NCI-H69 (cell line): ENCODE data around the gene TRIM62.
"Not testable (repeated sequence)": the region's sequence is repeated elsewhere in the genome, so short reads cannot be mapped to it uniquely, and the experiment has no call there.

Experiments
- DNase-seq: peaks from one replicate; lab custom pipeline; 2025; lab: John Stamatoyannopoulos, UW

TRIM62 gene

GRCh38 chr1:33132549-33132948, 49.3 kb downstream of the TRIM62 start:
- DNase-seq, result no peak

- DNase-seq, result no peak
These were observed 50.7 kb downstream of the TRIM62 start for GRCh38 chr1:33131191-33131590.

- DNase-seq, result no peak
These were observed 51.5 kb downstream of the TRIM62 start for GRCh38 chr1:33130297-33130696.

GRCh38 chr1:33128781-33129180, 53.1 kb downstream of the TRIM62 start:
- no peak for DNase-seq

GRCh38 chr1:33127001-33127823, 54.6 kb downstream of the TRIM62 start:
- DNase-seq, result peak; percentile 98

- no peak for DNase-seq
These were observed 55.3 kb downstream of the TRIM62 start for GRCh38 chr1:33126411-33127000.

GRCh38 chr1:33124647-33125046, 57.2 kb downstream of the TRIM62 start:
- not testable (repeated sequence) for DNase-seq

- no peak for DNase-seq
These were observed 58.6 kb downstream of the TRIM62 start for GRCh38 chr1:33123266-33123665.

GRCh38 chr1:33122483-33123178, 59.2 kb downstream of the TRIM62 start:
- no peak for DNase-seq

- no peak for DNase-seq
These were observed 60.1 kb downstream of the TRIM62 start for GRCh38 chr1:33121728-33122127.

- no peak for DNase-seq
These were observed 61.2 kb downstream of the TRIM62 start for GRCh38 chr1:33120436-33121231.

GRCh38 chr1:33119532-33120217, 62.2 kb downstream of the TRIM62 start:
- no peak for DNase-seq

GRCh38 chr1:33119050-33119449, 62.8 kb downstream of the TRIM62 start:
- no peak for DNase-seq

- DNase-seq, result no peak
These were observed 63.6 kb downstream of the TRIM62 start for GRCh38 chr1:33118274-33118673.

- DNase-seq, result no peak
These were observed 64.3 kb downstream of the TRIM62 start for GRCh38 chr1:33117440-33118085.

GRCh38 chr1:33111965-33112364, 69.9 kb downstream of the TRIM62 start:
- peak; percentile 13 for DNase-seq

GRCh38 chr1:33110477-33110876, 71.4 kb downstream of the TRIM62 start:
- no peak for DNase-seq

GRCh38 chr1:33100119-33100415, 81.8 kb downstream of the TRIM62 start:
- DNase-seq, result not testable (repeated sequence)

GRCh38 chr1:33099290-33100118, 82.3 kb downstream of the TRIM62 start:
- DNase-seq, result no peak

GRCh38 chr1:33098371-33098770, 83.5 kb downstream of the TRIM62 start:
- no peak for DNase-seq
